NCI-H1436 (cell line): ENCODE results near the gene NOVA2.
A peak's percentile ranks its signal among the peaks of the same experiment; 100 is the strongest.

Source experiments
- DNase-seq: peaks from one replicate; lab custom pipeline; 2025; lab: John Stamatoyannopoulos, UW

The NOVA2 gene

GRCh38 chr19:45895519-45895972 lies 78.1 kb downstream of the NOVA2 start:
- no peak for DNase-seq

- no peak for DNase-seq
Measured at GRCh38 chr19:45890877-45891276, 82.8 kb downstream of the NOVA2 start.

- DNase-seq = no peak
Measured at GRCh38 chr19:45889210-45889885, 84.3 kb downstream of the NOVA2 start.

GRCh38 chr19:45887200-45887710 lies 86.4 kb downstream of the NOVA2 start:
- no peak for DNase-seq

- DNase-seq = peak; percentile 89
Measured at GRCh38 chr19:45886427-45887199, 87.1 kb downstream of the NOVA2 start.

- DNase-seq = peak; percentile 91
Measured at GRCh38 chr19:45885556-45886426, 87.9 kb downstream of the NOVA2 start, which contains the start of gene IRF2BP1. Gene IRF2BP1, minus strand, starts transcription at chr19:45886141. Its CDS starts 367 bp downstream, at chr19:45885774.

- no peak for DNase-seq
Measured at GRCh38 chr19:45884682-45885555, 88.7 kb downstream of the NOVA2 start.

GRCh38 chr19:45883881-45884681 lies 89.6 kb downstream of the NOVA2 start:
- no peak for DNase-seq
